Measurements from ENCODE around the gene PTGES.

DNA sequence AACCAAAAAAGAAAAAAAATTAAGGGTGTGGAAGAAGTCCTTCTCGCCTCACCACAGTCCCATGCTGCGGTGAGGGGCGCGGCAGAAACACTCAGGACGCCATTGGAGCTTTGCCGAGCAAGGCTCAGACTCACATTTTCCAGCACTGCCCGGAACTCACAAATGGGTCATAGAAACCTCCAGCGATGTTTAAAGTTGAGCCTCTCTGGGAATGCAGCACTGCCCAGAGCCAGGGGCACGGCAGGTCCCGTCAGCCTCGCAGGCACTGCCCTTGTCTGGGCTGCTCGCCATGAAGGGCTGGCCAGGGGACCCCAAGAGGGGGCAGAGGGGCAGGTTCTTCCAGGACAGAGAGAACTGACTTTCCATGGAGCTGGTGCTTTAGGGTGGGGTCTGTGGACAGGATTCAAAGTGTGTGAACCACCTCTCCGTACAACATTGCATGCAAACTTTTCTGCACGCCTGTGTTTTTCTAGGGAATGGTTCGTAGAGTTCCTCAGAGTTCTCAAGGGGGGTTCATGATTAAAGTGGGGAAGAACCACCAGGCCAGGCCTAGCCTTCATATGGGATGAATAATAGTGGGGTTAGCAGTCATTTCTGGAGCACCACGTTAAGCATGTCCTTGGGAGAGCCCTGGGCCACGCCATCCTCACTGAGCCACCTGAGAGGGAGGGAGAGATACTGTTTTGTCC, 49.0 kb downstream of the PTGES start:
- TF ChIP-seq, protein P1, sequence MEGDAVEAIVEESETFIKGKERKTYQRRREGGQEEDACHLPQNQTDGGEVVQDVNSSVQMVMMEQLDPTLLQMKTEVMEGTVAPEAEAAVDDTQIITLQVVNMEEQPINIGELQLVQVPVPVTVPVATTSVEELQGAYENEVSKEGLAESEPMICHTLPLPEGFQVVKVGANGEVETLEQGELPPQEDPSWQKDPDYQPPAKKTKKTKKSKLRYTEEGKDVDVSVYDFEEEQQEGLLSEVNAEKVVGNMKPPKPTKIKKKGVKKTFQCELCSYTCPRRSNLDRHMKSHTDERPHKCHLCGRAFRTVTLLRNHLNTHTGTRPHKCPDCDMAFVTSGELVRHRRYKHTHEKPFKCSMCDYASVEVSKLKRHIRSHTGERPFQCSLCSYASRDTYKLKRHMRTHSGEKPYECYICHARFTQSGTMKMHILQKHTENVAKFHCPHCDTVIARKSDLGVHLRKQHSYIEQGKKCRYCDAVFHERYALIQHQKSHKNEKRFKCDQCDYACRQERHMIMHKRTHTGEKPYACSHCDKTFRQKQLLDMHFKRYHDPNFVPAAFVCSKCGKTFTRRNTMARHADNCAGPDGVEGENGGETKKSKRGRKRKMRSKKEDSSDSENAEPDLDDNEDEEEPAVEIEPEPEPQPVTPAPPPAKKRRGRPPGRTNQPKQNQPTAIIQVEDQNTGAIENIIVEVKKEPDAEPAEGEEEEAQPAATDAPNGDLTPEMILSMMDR (IDR thresholded peaks at IDR 0.05) = no peak
- TF ChIP-seq POLR2A (IDR thresholded peaks at IDR 0.05) = no peak

Data from heart left ventricle (tissue), 13 donors.